Measurements from ENCODE around the gene LSM7.
"Not testable (repeated sequence)": the region's sequence is repeated elsewhere in the genome, so short reads cannot be mapped to it uniquely, and the experiment has no call there.

The LSM7 gene

GRCh38 chr19:2353159-2353886 lies 24.9 kb upstream of the LSM7 start:
- Histone ChIP-seq H3K27ac (ENCODE audit: low read depth, low read length) (no peak overlapping the region), H3K4me3 (ENCODE audit: low read depth in 1 of 2, low read length in 2 of 2) (no peak overlapping the region), H3K36me3 (ENCODE audit: insufficient read depth, low read length) (peaks cover 10% of the 10 kb centered on the region), H3K27me3 (ENCODE audit: control insufficient read depth in 1 of 2, insufficient read depth in 2 of 2, low read length in 2 of 2) (no peaks in the 10 kb centered on the region), H3K9me3 (ENCODE audit: low read length) (no peaks in the 10 kb centered on the region), H3K9ac (ENCODE audit: low read length) (no peak overlapping the region), H3K4me1 (ENCODE audit: insufficient read depth, low read length) (no peaks in the 10 kb centered on the region)

GRCh38 chr19:2352121-2352520 lies 23.7 kb upstream of the LSM7 start:
- H3K9ac ChIP-seq (ENCODE audit: low read length), result no peak overlapping the region
- H3K4me3 ChIP-seq (ENCODE audit: low read depth in 1 of 2, low read length in 2 of 2), result no peak overlapping the region
- H3K27ac ChIP-seq (ENCODE audit: low read depth, low read length), result no peak overlapping the region
- H3K36me3 ChIP-seq (ENCODE audit: insufficient read depth, low read length), result peaks cover 10% of the 10 kb centered on the region
- no peaks in the 10 kb centered on the region for H3K27me3 ChIP-seq (ENCODE audit: control insufficient read depth in 1 of 2, insufficient read depth in 2 of 2, low read length in 2 of 2)
- H3K9me3 ChIP-seq (ENCODE audit: low read length), result no peaks in the 10 kb centered on the region
- H3K4me1 ChIP-seq (ENCODE audit: insufficient read depth, low read length), result no peaks in the 10 kb centered on the region

GRCh38 chr19:2351591-2351990 lies 23.2 kb upstream of the LSM7 start:
- peaks cover 10% of the 10 kb centered on the region for H3K36me3 ChIP-seq (ENCODE audit: insufficient read depth, low read length)

GRCh38 chr19:2350656-2351055 lies 22.3 kb upstream of the LSM7 start:
- Histone ChIP-seq H3K27me3 (ENCODE audit: control insufficient read depth in 1 of 2, insufficient read depth in 2 of 2, low read length in 2 of 2) (no peaks in the 10 kb centered on the region), H3K4me1 (ENCODE audit: insufficient read depth, low read length) (no peaks in the 10 kb centered on the region), H3K4me3 (ENCODE audit: low read depth in 1 of 2, low read length in 2 of 2) (no peak overlapping the region), H3K36me3 (ENCODE audit: insufficient read depth, low read length) (peaks cover 10% of the 10 kb centered on the region), H3K9me3 (ENCODE audit: low read length) (no peaks in the 10 kb centered on the region), H3K9ac (ENCODE audit: low read length) (no peak overlapping the region), H3K27ac (ENCODE audit: low read depth, low read length) (no peak overlapping the region)

More at GRCh38 chr19:2351591-2351990, 23.2 kb upstream of the LSM7 start:
- no peak overlapping the region for H3K9ac ChIP-seq (ENCODE audit: low read length)
- H3K9me3 ChIP-seq (ENCODE audit: low read length), result no peaks in the 10 kb centered on the region
- H3K27ac ChIP-seq (ENCODE audit: low read depth, low read length), result no peak overlapping the region
- H3K4me1 ChIP-seq (ENCODE audit: insufficient read depth, low read length), result no peaks in the 10 kb centered on the region
- no peak overlapping the region for H3K4me3 ChIP-seq (ENCODE audit: low read depth in 1 of 2, low read length in 2 of 2)
- H3K27me3 ChIP-seq (ENCODE audit: control insufficient read depth in 1 of 2, insufficient read depth in 2 of 2, low read length in 2 of 2), result no peaks in the 10 kb centered on the region

GRCh38 chr19:2349818-2350217 lies 21.4 kb upstream of the LSM7 start:
- not testable (repeated sequence) for H3K36me3 ChIP-seq (ENCODE audit: insufficient read depth, low read length); H3K27me3 ChIP-seq (ENCODE audit: control insufficient read depth in 1 of 2, insufficient read depth in 2 of 2, low read length in 2 of 2); H3K9me3 ChIP-seq (ENCODE audit: low read length); H3K4me3 ChIP-seq (ENCODE audit: low read depth in 1 of 2, low read length in 2 of 2); H3K4me1 ChIP-seq (ENCODE audit: insufficient read depth, low read length); H3K9ac ChIP-seq (ENCODE audit: low read length); H3K27ac ChIP-seq (ENCODE audit: low read depth, low read length)

GRCh38 chr19:2345794-2346663 lies 17.6 kb upstream of the LSM7 start:
- Histone ChIP-seq H3K9me3 (ENCODE audit: low read length) (no peaks in the 10 kb centered on the region), H3K4me1 (ENCODE audit: insufficient read depth, low read length) (no peaks in the 10 kb centered on the region), H3K36me3 (ENCODE audit: insufficient read depth, low read length) (peaks cover 16% of the 10 kb centered on the region), H3K9ac (ENCODE audit: low read length) (no peak overlapping the region), H3K27me3 (ENCODE audit: control insufficient read depth in 1 of 2, insufficient read depth in 2 of 2, low read length in 2 of 2) (no peaks in the 10 kb centered on the region), H3K4me3 (ENCODE audit: low read depth in 1 of 2, low read length in 2 of 2) (no peak overlapping the region), H3K27ac (ENCODE audit: low read depth, low read length) (no peak overlapping the region)

- Histone ChIP-seq H3K27ac (ENCODE audit: low read depth, low read length) (no peak overlapping the region), H3K36me3 (ENCODE audit: insufficient read depth, low read length) (peaks cover 11% of the 10 kb centered on the region), H3K4me3 (ENCODE audit: low read depth in 1 of 2, low read length in 2 of 2) (no peak overlapping the region), H3K27me3 (ENCODE audit: control insufficient read depth in 1 of 2, insufficient read depth in 2 of 2, low read length in 2 of 2) (no peaks in the 10 kb centered on the region), H3K9ac (ENCODE audit: low read length) (no peak overlapping the region), H3K4me1 (ENCODE audit: insufficient read depth, low read length) (no peaks in the 10 kb centered on the region), H3K9me3 (ENCODE audit: low read length) (no peaks in the 10 kb centered on the region)
Observed at GRCh38 chr19:2345076-2345475, 16.7 kb upstream of the LSM7 start.

- H3K4me3 ChIP-seq (ENCODE audit: low read depth in 1 of 2, low read length in 2 of 2), result no peak overlapping the region
- no peak overlapping the region for H3K9ac ChIP-seq (ENCODE audit: low read length)
- H3K27me3 ChIP-seq (ENCODE audit: control insufficient read depth in 1 of 2, insufficient read depth in 2 of 2, low read length in 2 of 2), result no peaks in the 10 kb centered on the region
- no peaks in the 10 kb centered on the region for H3K4me1 ChIP-seq (ENCODE audit: insufficient read depth, low read length)
- H3K27ac ChIP-seq (ENCODE audit: low read depth, low read length), result no peak overlapping the region
- no peaks in the 10 kb centered on the region for H3K9me3 ChIP-seq (ENCODE audit: low read length)
- H3K36me3 ChIP-seq (ENCODE audit: insufficient read depth, low read length), result peaks cover 11% of the 10 kb centered on the region
Observed at GRCh38 chr19:2344381-2344870, 16.0 kb upstream of the LSM7 start.

GRCh38 chr19:2343289-2343982 lies 15.1 kb upstream of the LSM7 start:
- H3K36me3 ChIP-seq (ENCODE audit: insufficient read depth, low read length), result peaks cover 6% of the 10 kb centered on the region
- no peak overlapping the region for H3K27ac ChIP-seq (ENCODE audit: low read depth, low read length)
- H3K4me3 ChIP-seq (ENCODE audit: low read depth in 1 of 2, low read length in 2 of 2), result no peak overlapping the region
- no peaks in the 10 kb centered on the region for H3K4me1 ChIP-seq (ENCODE audit: insufficient read depth, low read length)
- H3K9ac ChIP-seq (ENCODE audit: low read length), result no peak overlapping the region
- no peaks in the 10 kb centered on the region for H3K9me3 ChIP-seq (ENCODE audit: low read length)
- H3K27me3 ChIP-seq (ENCODE audit: control insufficient read depth in 1 of 2, insufficient read depth in 2 of 2, low read length in 2 of 2), result no peaks in the 10 kb centered on the region

- H3K4me1 ChIP-seq (ENCODE audit: insufficient read depth, low read length), result no peaks in the 10 kb centered on the region
- H3K27me3 ChIP-seq (ENCODE audit: control insufficient read depth in 1 of 2, insufficient read depth in 2 of 2, low read length in 2 of 2), result no peaks in the 10 kb centered on the region
- no peak overlapping the region for H3K4me3 ChIP-seq (ENCODE audit: low read depth in 1 of 2, low read length in 2 of 2)
- no peaks in the 10 kb centered on the region for H3K9me3 ChIP-seq (ENCODE audit: low read length)
- no peak overlapping the region for H3K27ac ChIP-seq (ENCODE audit: low read depth, low read length)
- no peak overlapping the region for H3K9ac ChIP-seq (ENCODE audit: low read length)
- peaks cover 6% of the 10 kb centered on the region for H3K36me3 ChIP-seq (ENCODE audit: insufficient read depth, low read length)
Observed at GRCh38 chr19:2342656-2343288, 14.4 kb upstream of the LSM7 start.

- Histone ChIP-seq H3K36me3 (ENCODE audit: insufficient read depth, low read length) (peaks cover 6% of the 10 kb centered on the region), H3K9ac (ENCODE audit: low read length) (no peak overlapping the region), H3K4me3 (ENCODE audit: low read depth in 1 of 2, low read length in 2 of 2) (no peak overlapping the region), H3K27me3 (ENCODE audit: control insufficient read depth in 1 of 2, insufficient read depth in 2 of 2, low read length in 2 of 2) (no peaks in the 10 kb centered on the region), H3K4me1 (ENCODE audit: insufficient read depth, low read length) (no peaks in the 10 kb centered on the region), H3K9me3 (ENCODE audit: low read length) (no peaks in the 10 kb centered on the region), H3K27ac (ENCODE audit: low read depth, low read length) (no peak overlapping the region)
Observed at GRCh38 chr19:2341982-2342381, 13.6 kb upstream of the LSM7 start.
